ENCODE data around the gene PDE4A.

- no peak for TF ChIP-seq POLR2A (IDR thresholded peaks at IDR 0.05)
- TF ChIP-seq, protein P1, sequence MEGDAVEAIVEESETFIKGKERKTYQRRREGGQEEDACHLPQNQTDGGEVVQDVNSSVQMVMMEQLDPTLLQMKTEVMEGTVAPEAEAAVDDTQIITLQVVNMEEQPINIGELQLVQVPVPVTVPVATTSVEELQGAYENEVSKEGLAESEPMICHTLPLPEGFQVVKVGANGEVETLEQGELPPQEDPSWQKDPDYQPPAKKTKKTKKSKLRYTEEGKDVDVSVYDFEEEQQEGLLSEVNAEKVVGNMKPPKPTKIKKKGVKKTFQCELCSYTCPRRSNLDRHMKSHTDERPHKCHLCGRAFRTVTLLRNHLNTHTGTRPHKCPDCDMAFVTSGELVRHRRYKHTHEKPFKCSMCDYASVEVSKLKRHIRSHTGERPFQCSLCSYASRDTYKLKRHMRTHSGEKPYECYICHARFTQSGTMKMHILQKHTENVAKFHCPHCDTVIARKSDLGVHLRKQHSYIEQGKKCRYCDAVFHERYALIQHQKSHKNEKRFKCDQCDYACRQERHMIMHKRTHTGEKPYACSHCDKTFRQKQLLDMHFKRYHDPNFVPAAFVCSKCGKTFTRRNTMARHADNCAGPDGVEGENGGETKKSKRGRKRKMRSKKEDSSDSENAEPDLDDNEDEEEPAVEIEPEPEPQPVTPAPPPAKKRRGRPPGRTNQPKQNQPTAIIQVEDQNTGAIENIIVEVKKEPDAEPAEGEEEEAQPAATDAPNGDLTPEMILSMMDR (IDR thresholded peaks at IDR 0.05): no peak
- TF ChIP-seq POLR2AphosphoS5 (IDR thresholded peaks at IDR 0.05): no peak
- TF ChIP-seq EP300 (IDR thresholded peaks at IDR 0.05): no peak
Observed at GRCh38 chr19:10419200-10419645, 1.1 kb upstream of the PDE4A start.

Data from suprapubic skin (tissue), 4 donors.